ENCODE measurements around the gene INTS11. TPM values are rescaled to one million over a fixed set of nuclear protein-coding genes. Genes with fewer than 3 reads are reported as not detected.

The INTS11 gene
- total and polyA plus RNA-seq, 2 of the 8 experiments (the other 6 are each of a cell fraction or from before 2014, with no cell fraction given): 113 to 243 TPM

- no peak for TF ChIP-seq RXRA (IDR thresholded peaks at IDR 0.05; ENCODE audit: insufficient read depth, low read depth, low read length)
- no peak for TF ChIP-seq SRF (IDR thresholded peaks at IDR 0.05; ENCODE audit: low read depth, low read length)
- TF ChIP-seq ZNF274 (IDR thresholded peaks at IDR 0.05; ENCODE audit: borderline replicate concordance, extremely low read depth, low read length): no peak
- TF ChIP-seq, protein P1, sequence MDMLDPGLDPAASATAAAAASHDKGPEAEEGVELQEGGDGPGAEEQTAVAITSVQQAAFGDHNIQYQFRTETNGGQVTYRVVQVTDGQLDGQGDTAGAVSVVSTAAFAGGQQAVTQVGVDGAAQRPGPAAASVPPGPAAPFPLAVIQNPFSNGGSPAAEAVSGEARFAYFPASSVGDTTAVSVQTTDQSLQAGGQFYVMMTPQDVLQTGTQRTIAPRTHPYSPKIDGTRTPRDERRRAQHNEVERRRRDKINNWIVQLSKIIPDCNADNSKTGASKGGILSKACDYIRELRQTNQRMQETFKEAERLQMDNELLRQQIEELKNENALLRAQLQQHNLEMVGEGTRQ (IDR thresholded peaks at IDR 0.05; ENCODE audit: low read length): peak; percentile 92
- TF ChIP-seq, protein P2, sequence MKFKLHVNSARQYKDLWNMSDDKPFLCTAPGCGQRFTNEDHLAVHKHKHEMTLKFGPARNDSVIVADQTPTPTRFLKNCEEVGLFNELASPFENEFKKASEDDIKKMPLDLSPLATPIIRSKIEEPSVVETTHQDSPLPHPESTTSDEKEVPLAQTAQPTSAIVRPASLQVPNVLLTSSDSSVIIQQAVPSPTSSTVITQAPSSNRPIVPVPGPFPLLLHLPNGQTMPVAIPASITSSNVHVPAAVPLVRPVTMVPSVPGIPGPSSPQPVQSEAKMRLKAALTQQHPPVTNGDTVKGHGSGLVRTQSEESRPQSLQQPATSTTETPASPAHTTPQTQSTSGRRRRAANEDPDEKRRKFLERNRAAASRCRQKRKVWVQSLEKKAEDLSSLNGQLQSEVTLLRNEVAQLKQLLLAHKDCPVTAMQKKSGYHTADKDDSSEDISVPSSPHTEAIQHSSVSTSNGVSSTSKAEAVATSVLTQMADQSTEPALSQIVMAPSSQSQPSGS (IDR thresholded peaks at IDR 0.05; ENCODE audit: low read length): peak; percentile 96
- TF ChIP-seq SIN3A (conservative IDR thresholded peaks at IDR 0.05 in 1 of 2, IDR thresholded peaks at IDR 0.05 in 1 of 2; ENCODE audit: low read depth in 1 of 2, low read length in 2 of 2): no peak
- TF ChIP-seq GABPA (IDR thresholded peaks at IDR 0.05; ENCODE audit: borderline replicate concordance, insufficient read depth, low read length): no peak
These were observed 19.8 kb downstream of the INTS11 start (continued) for GRCh38 chr1:1304331-1305299.

All from H1 (cell line).